PC-9 (cell line): ENCODE data around the gene ACCS. TPM values are rescaled to one million over a fixed set of nuclear protein-coding genes. Genes with fewer than 3 reads are reported as not detected.

Experiments
- BruUV-seq: library from RNA; stranded (reverse); fragments of 400-500 nt; replicated peaks from 2 replicates; lab custom pipeline; 2021; lab: Mats Ljungman, UMichigan
- CTCF ChIA-PET: fragments of 300-600 bp; sonication (Branson Sonifier 250); formaldehyde crosslinking; loops from one replicate; lab custom pipeline; 2022; ENCODE audit warnings: antibody characterized with exemption; lab: Charles Lee
- POLR2A ChIA-PET: fragments of 300-600 bp; sonication (Branson Sonifier 250); formaldehyde crosslinking; loops from one replicate; lab custom pipeline; 2022; ENCODE audit warnings: antibody characterized with exemption; ENCODE audit not compliant: unreplicated experiment; lab: Charles Lee
- DNase-seq, 2 experiments: peaks; one replicate each; pipeline versions ENCODE4 v3.0.0 to v3.0.0-alpha.2; 2015 to 2022; ENCODE audit warnings: mixed read lengths in 1 of 2
- H2AFZ ChIP-seq: fragments of 200-600 bp; sonication (generic); 2 replicates; pipeline ENCODE4 v1.8.1; 2017; ENCODE audit warnings: antibody characterized with exemption
- H3F3A ChIP-seq: fragments of 200-600 bp; sonication (generic); 2 replicates; pipeline ENCODE4 v1.8.1; 2017; ENCODE audit warnings: antibody characterized with exemption, mild to moderate bottlenecking, low read depth; ENCODE audit not compliant: insufficient read depth
- H3K27ac ChIP-seq: fragments of 200-600 bp; sonication (generic); 2 replicates; pipeline ENCODE4 v1.6.1; 2016; ENCODE audit warnings: mixed run types
- H3K27me3 ChIP-seq: fragments of 200-600 bp; sonication (generic); 2 replicates; pipeline ENCODE4 v1.6.1; 2016; ENCODE audit warnings: low read depth, mixed run types; ENCODE audit not compliant: insufficient read depth
- H3K36me3 ChIP-seq: fragments of 200-600 bp; sonication (generic); 2 replicates; pipeline ENCODE4 v1.6.1; 2016; ENCODE audit warnings: low read depth, mixed run types
- H3K4me1 ChIP-seq: fragments of 200-600 bp; sonication (generic); replicated peaks from 2 replicates; pipeline ENCODE4 v1.6.1; 2016; ENCODE audit warnings: mixed run types; ENCODE audit not compliant: insufficient read depth
- H3K4me2 ChIP-seq: fragments of 200-600 bp; sonication (generic); 2 replicates; pipeline ENCODE4 v1.6.1; 2017; ENCODE audit warnings: mixed run types
- H3K4me3 ChIP-seq: fragments of 200-600 bp; sonication (generic); 2 replicates; pipeline ENCODE4 v1.6.1; 2016; ENCODE audit warnings: mixed run types
- H3K79me2 ChIP-seq: fragments of 200-600 bp; sonication (generic); 2 replicates; pipeline ENCODE4 v1.6.1; 2017; ENCODE audit warnings: low read depth, mixed run types
- H3K9me2 ChIP-seq: fragments of 200-600 bp; sonication (generic); 2 replicates; pipeline ENCODE4 v1.8.1; 2017; ENCODE audit warnings: mild to moderate bottlenecking; ENCODE audit not compliant: insufficient read depth
- H3K9me3 ChIP-seq: fragments of 200-600 bp; sonication (generic); 2 replicates; pipeline ENCODE4 v1.8.1; 2016; ENCODE audit warnings: low read depth; ENCODE audit not compliant: insufficient read depth
- H4K20me1 ChIP-seq: fragments of 200-600 bp; sonication (generic); 2 replicates; pipeline ENCODE4 v1.8.1; 2017; ENCODE audit not compliant: insufficient read depth
- CTCF ChIP-seq: fragments of 200-600 bp; sonication (generic); conservative IDR thresholded peaks from 2 replicates; pipeline ENCODE4 v1.6.1; 2017; ENCODE audit warnings: mixed run types, antibody characterized with exemption, mild to moderate bottlenecking, moderate library complexity
- EZH2 ChIP-seq: fragments of 200-600 bp; sonication (generic); IDR thresholded peaks from 2 replicates; pipeline ENCODE4 v1.8.0; 2017; ENCODE audit warnings: antibody characterized with exemption, low read depth
- intact Hi-C: fragments of 100-400 bp; cut with micrococcal nuclease; formaldehyde crosslinking; loops from one replicate; pipeline ENCODE4 v1.10.0; 2022; ENCODE audit not compliant: unreplicated experiment
- total RNA-seq: library from RNA; stranded (reverse); gene quantifications from 2 replicates; pipeline ENCODE4 v1.2.3, GENCODE V29; 2021

Gene ACCS
- total RNA-seq, 1 experiment from 2014 or later: 44.6 TPM

GRCh38 chr11:44127130-44127529 lies 61.1 kb downstream of the ACCS start:
- Histone ChIP-seq H2AFZ (no peak overlapping the region), H3K27me3 (no peaks in the 10 kb centered on the region), H3K4me3 (no peak overlapping the region), H3K9me3 (no peaks in the 10 kb centered on the region), H3K79me2 (no peaks in the 10 kb centered on the region), H4K20me1 (no peaks in the 10 kb centered on the region), H3K36me3 (peaks cover 15% of the 10 kb centered on the region; the same call in 1 of the 2 replicates), H3F3A (no peaks in the 10 kb centered on the region), H3K27ac (no peak overlapping the region), H3K4me1 (no peaks in the 10 kb centered on the region), H3K9me2 (no peaks in the 10 kb centered on the region), H3K4me2 (no peak overlapping the region)
- DNase-seq: no peak
- TF ChIP-seq CTCF (no peak), EZH2 (no peak)
- ChIA-PET POLR2A (no interaction called here), CTCF (no interaction called here)
- intact Hi-C loops: no loop called here
- BruUV-seq: no TSS peak

DNA sequence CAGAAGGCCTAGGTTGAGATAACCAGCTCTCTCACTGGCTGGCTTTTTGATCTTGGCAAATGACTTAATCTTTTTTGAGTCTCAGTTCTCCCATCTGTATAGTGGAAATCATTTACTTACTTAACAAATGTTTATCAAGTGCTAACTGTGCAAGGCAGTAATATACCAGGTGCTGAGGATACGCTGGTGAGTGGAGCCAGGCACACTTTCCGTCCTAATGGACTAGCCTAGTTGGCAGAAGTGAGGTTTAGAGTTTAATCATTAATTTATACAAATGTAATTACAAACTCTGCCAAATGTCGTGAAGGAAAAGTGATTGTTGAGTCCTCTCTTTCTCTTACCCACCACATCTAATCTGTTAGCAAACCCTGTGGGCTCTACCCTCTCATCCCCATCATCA lies 62.7 kb downstream of the ACCS start:
- ChIA-PET POLR2A (no interaction called here), CTCF (no interaction called here)
- H3K27ac ChIP-seq: no peak overlapping the region
- no peaks in the 10 kb centered on the region for H3K9me2 ChIP-seq
- no peaks in the 10 kb centered on the region for H3K27me3 ChIP-seq
- H3K36me3 ChIP-seq: peaks cover 15% of the 10 kb centered on the region; the same call in 1 of the 2 replicates
- H3K9me3 ChIP-seq: no peaks in the 10 kb centered on the region
- TF ChIP-seq EZH2 (no peak), CTCF (no peak)
- no TSS peak for BruUV-seq
- DNase-seq: no peak
- no peak overlapping the region for H2AFZ ChIP-seq
- H3K79me2 ChIP-seq: no peaks in the 10 kb centered on the region
- H3K4me2 ChIP-seq: no peak overlapping the region
- no peaks in the 10 kb centered on the region for H3K4me1 ChIP-seq
- no peaks in the 10 kb centered on the region; the same call in 1 of the 2 replicates for H4K20me1 ChIP-seq
- intact Hi-C loops: no loop called here
- no peaks in the 10 kb centered on the region for H3F3A ChIP-seq
- no peak overlapping the region for H3K4me3 ChIP-seq

- DNase-seq: no peak
- Histone ChIP-seq H4K20me1 (peaks cover 3% of the 10 kb centered on the region; the same call in 1 of the 2 replicates), H3K4me1 (no peaks in the 10 kb centered on the region), H3K4me3 (no peak overlapping the region), H3K36me3 (peaks cover 15% of the 10 kb centered on the region; the same call in 1 of the 2 replicates), H2AFZ (no peak overlapping the region), H3F3A (no peaks in the 10 kb centered on the region), H3K27me3 (no peaks in the 10 kb centered on the region), H3K79me2 (no peaks in the 10 kb centered on the region), H3K9me2 (no peaks in the 10 kb centered on the region), H3K27ac (no peak overlapping the region), H3K9me3 (no peaks in the 10 kb centered on the region), H3K4me2 (no peak overlapping the region)
- TF ChIP-seq EZH2 (no peak), CTCF (no peak)
- BruUV-seq: no TSS peak
- intact Hi-C loops: no loop called here
- ChIA-PET POLR2A (no interaction called here), CTCF (interaction anchor here (1.6 kb wide), 1 partner anchor 36 kb away, joined by 3 read pairs; the partner anchor contains the start of gene EXT2)
These were observed 64.7 kb downstream of the ACCS start for GRCh38 chr11:44130751-44131150.
